GM23338 (cell line): Measurements from ENCODE around the gene KIRREL3. TPM values are rescaled to one million over a fixed set of nuclear protein-coding genes. Genes with fewer than 3 reads are reported as not detected.

Source experiments
- ATAC-seq: fragments of 200-7000 bp; cut with Tn5 transposase; 3 replicates; pipeline ENCODE4 v1.9.1; 2020
- DNase-seq: peaks from one replicate; pipeline ENCODE4 v3.0.0-alpha.2; 2015; ENCODE audit warnings: low spot score
- H2AFZ ChIP-seq: fragments of 200-600 bp; sonication (generic); 2 replicates; pipeline ENCODE4 v1.8.0; 2016; ENCODE audit warnings: antibody characterized with exemption, mild to moderate bottlenecking, moderate library complexity
- H3F3A ChIP-seq: fragments of 200-600 bp; sonication (generic); replicated peaks from 2 replicates; pipeline ENCODE4 v1.8.0; 2017; ENCODE audit warnings: antibody characterized with exemption, mixed run types, low read depth
- H3K27ac ChIP-seq: fragments of 200-600 bp; sonication (generic); 2 replicates; pipeline ENCODE4 v1.6.1; 2016; ENCODE audit warnings: low read depth
- H3K27me3 ChIP-seq: fragments of 200-600 bp; sonication (generic); 2 replicates; pipeline ENCODE4 v1.8.0; 2016; ENCODE audit warnings: mild to moderate bottlenecking, mixed run types, moderate library complexity; ENCODE audit not compliant: insufficient read depth
- H3K36me3 ChIP-seq: fragments of 200-600 bp; sonication (generic); 2 replicates; pipeline ENCODE4 v1.8.0; 2016; ENCODE audit warnings: mild to moderate bottlenecking; ENCODE audit not compliant: insufficient read depth
- H3K4me1 ChIP-seq: fragments of 200-600 bp; sonication (generic); 2 replicates; pipeline ENCODE4 v1.8.0; 2016; ENCODE audit warnings: mild to moderate bottlenecking, moderate library complexity; ENCODE audit not compliant: insufficient read depth
- H3K4me2 ChIP-seq: fragments of 200-600 bp; sonication (generic); 2 replicates; pipeline ENCODE4 v1.7.1; 2017; ENCODE audit warnings: mixed run types
- H3K4me3 ChIP-seq: fragments of 200-600 bp; sonication (generic); 2 replicates; pipeline ENCODE4 v1.6.1; 2016; ENCODE audit warnings: mixed run types
- H3K79me2 ChIP-seq: fragments of 200-600 bp; sonication (generic); replicated peaks from 2 replicates; pipeline ENCODE4 v1.8.0; 2017; ENCODE audit warnings: mild to moderate bottlenecking; ENCODE audit not compliant: insufficient read depth
- H3K9me2 ChIP-seq: fragments of 200-600 bp; sonication (generic); 2 replicates; pipeline ENCODE4 v1.8.0; 2017; ENCODE audit not compliant: insufficient read depth
- H4K20me1 ChIP-seq: fragments of 200-600 bp; sonication (generic); replicated peaks from 2 replicates; pipeline ENCODE4 v1.8.0; 2017; ENCODE audit warnings: mild to moderate bottlenecking; ENCODE audit not compliant: insufficient read depth
- H3K27ac Mint-ChIP-seq: 2 replicates; pipeline ENCODE4 v1.8.0; 2020; ENCODE audit warnings: inconsistent platforms, mild to moderate bottlenecking, moderate library complexity, mixed read lengths
- H3K27me3 Mint-ChIP-seq: 3 replicates; pipeline ENCODE4 v1.8.0; 2022; ENCODE audit warnings: low read depth, mild to moderate bottlenecking, moderate library complexity, mixed read lengths, inconsistent platforms; ENCODE audit not compliant: insufficient read depth, poor library complexity
- H3K36me3 Mint-ChIP-seq: 3 replicates; pipeline ENCODE4 v1.8.0; 2021; ENCODE audit warnings: low read depth, mild to moderate bottlenecking, inconsistent platforms, moderate library complexity, mixed read lengths
- H3K4me1 Mint-ChIP-seq: 3 replicates; pipeline ENCODE4 v1.8.0; 2020; ENCODE audit warnings: mild to moderate bottlenecking, inconsistent platforms, mixed read lengths
- H3K4me3 Mint-ChIP-seq: 3 replicates; pipeline ENCODE4 v1.8.0; 2021; ENCODE audit warnings: moderate library complexity, mild to moderate bottlenecking, inconsistent platforms, mixed read lengths
- H3K9me3 Mint-ChIP-seq: 3 replicates; pipeline ENCODE4 v1.8.0; 2020; ENCODE audit warnings: moderate library complexity, mild to moderate bottlenecking, inconsistent platforms, mixed read lengths
- CREB1 ChIP-seq: fragments of 250-450 bp; sonication (Bioruptor Pico); IDR thresholded peaks from 2 replicates; pipeline ENCODE4 v1.5.0; 2020; ENCODE audit warnings: low read depth, mild to moderate bottlenecking, moderate library complexity
- EZH2phosphoT487 ChIP-seq: fragments of 200-600 bp; sonication (generic); IDR thresholded peaks from one replicate; pipeline ENCODE4 v1.8.1; 2018; ENCODE audit warnings: antibody characterized with exemption; ENCODE audit not compliant: unreplicated experiment
- JUNB ChIP-seq: IDR thresholded peaks from one replicate; pipeline ENCODE4 v1.6.1; 2016; ENCODE audit warnings: antibody characterized with exemption; ENCODE audit not compliant: unreplicated experiment
- POLR2AphosphoS5 ChIP-seq: IDR thresholded peaks from 2 replicates; pipeline ENCODE4 v1.6.1; 2016; ENCODE audit warnings: antibody characterized with exemption, low read depth
- ZNF114 ChIP-seq: fragments of 250-450 bp; sonication (Bioruptor Pico); IDR thresholded peaks from 2 replicates; pipeline ENCODE4 v1.5.0; 2020; ENCODE audit warnings: mild to moderate bottlenecking, moderate library complexity
- ZNF331 ChIP-seq: fragments of 250-450 bp; sonication (Bioruptor Pico); IDR thresholded peaks from 2 replicates; pipeline ENCODE4 v1.5.0; 2020; ENCODE audit warnings: low read depth, mild to moderate bottlenecking, moderate library complexity
- polyA plus RNA-seq: library from polyadenylated mRNA; unstranded; fragments of >200 nt; fragmentation: Nextera tagmentation; extraction: Ambion mirVana; gene quantifications from 2 replicates; pipeline ENCODE4 v1.2.1, GENCODE V29; 2016
- total RNA-seq: library from RNA; depleted of rRNA; stranded (reverse); fragments of >200 nt; shearing (Covaris generic); gene quantifications from 2 replicates; pipeline ENCODE4 v1.2.3, GENCODE V29; 2014
- TF ChIP-seq, protein P1 (sequence below): IDR thresholded peaks from one replicate; pipeline ENCODE4 v1.6.1; 2018; ENCODE audit warnings: antibody characterized with exemption; ENCODE audit not compliant: unreplicated experiment
- TF ChIP-seq, protein P2 (sequence below), 2 experiments: fragments of 200-600 bp in 1 of 2; sonication (generic) in 1 of 2; conservative IDR thresholded peaks; 2 replicates each; pipeline versions ENCODE4 v1.5.1 to v1.6.1; 2016 to 2017; ENCODE audit warnings: antibody characterized with exemption in 2 of 2, low read depth in 2 of 2, mild to moderate bottlenecking in 2 of 2, moderate library complexity in 1 of 2
- TF ChIP-seq, protein P3 (sequence below): IDR thresholded peaks from 2 replicates; pipeline ENCODE4 v1.6.1; 2016; ENCODE audit warnings: antibody characterized with exemption

KIRREL3 gene
- total and polyA plus RNA-seq, 2 experiments from 2014 or later, result 0.13 to 1.5 TPM

DNA sequence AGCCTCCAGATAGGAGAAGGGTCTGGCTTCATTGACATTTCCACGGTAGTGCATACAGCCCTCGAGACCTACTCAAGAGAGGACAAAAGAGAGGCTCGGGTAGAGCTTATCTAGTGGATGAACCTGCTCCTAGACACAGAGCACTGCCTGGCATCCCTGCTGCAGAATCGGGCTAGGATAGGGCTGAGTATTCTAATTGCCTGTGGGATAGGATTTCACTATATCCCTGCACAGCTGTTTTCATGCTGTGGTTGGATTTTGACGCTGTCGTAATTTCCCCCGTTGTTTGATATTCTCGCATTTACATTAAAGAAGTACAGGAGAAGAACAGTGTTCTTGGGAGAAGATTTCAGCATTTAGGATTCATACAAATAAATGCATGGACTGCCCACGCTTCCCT lies 107.8 kb downstream of the KIRREL3 start:
- Mint-ChIP-seq H3K27me3 (peaks cover 4% of the 10 kb centered on the region), H3K9me3 (peaks cover 24% of the 10 kb centered on the region), H3K36me3 (peaks cover 9% of the 10 kb centered on the region; the same call in 1 of the 3 replicates), H3K27ac (no peak overlapping the region), H3K4me1 (peaks cover 40% of the 10 kb centered on the region), H3K4me3 (no peak overlapping the region)
- H3K4me2 ChIP-seq, result no peak overlapping the region
- no peaks in the 10 kb centered on the region for H3K27me3 ChIP-seq
- ATAC-seq, result peak; percentile 18
- H2AFZ ChIP-seq, result no peak overlapping the region
- H3K36me3 ChIP-seq, result no peaks in the 10 kb centered on the region; the same call in 1 of the 2 replicates
- H3K4me1 ChIP-seq, result peaks cover 30% of the 10 kb centered on the region
- DNase-seq, result no peak
- H3K4me3 ChIP-seq, result no peak overlapping the region
- no peaks in the 10 kb centered on the region for H4K20me1 ChIP-seq
- H3K79me2 ChIP-seq, result no peaks in the 10 kb centered on the region
- H3K27ac ChIP-seq, result no peak overlapping the region
- H3K9me2 ChIP-seq, result no peaks in the 10 kb centered on the region; the same call in 1 of the 2 replicates
- H3F3A ChIP-seq, result no peaks in the 10 kb centered on the region
- TF ChIP-seq, protein P1, sequence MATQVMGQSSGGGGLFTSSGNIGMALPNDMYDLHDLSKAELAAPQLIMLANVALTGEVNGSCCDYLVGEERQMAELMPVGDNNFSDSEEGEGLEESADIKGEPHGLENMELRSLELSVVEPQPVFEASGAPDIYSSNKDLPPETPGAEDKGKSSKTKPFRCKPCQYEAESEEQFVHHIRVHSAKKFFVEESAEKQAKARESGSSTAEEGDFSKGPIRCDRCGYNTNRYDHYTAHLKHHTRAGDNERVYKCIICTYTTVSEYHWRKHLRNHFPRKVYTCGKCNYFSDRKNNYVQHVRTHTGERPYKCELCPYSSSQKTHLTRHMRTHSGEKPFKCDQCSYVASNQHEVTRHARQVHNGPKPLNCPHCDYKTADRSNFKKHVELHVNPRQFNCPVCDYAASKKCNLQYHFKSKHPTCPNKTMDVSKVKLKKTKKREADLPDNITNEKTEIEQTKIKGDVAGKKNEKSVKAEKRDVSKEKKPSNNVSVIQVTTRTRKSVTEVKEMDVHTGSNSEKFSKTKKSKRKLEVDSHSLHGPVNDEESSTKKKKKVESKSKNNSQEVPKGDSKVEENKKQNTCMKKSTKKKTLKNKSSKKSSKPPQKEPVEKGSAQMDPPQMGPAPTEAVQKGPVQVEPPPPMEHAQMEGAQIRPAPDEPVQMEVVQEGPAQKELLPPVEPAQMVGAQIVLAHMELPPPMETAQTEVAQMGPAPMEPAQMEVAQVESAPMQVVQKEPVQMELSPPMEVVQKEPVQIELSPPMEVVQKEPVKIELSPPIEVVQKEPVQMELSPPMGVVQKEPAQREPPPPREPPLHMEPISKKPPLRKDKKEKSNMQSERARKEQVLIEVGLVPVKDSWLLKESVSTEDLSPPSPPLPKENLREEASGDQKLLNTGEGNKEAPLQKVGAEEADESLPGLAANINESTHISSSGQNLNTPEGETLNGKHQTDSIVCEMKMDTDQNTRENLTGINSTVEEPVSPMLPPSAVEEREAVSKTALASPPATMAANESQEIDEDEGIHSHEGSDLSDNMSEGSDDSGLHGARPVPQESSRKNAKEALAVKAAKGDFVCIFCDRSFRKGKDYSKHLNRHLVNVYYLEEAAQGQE, result no peak
- TF ChIP-seq ZNF114 (CRISPR knock-in tag) (no peak), JUNB (no peak), ZNF331 (CRISPR knock-in tag) (no peak), POLR2AphosphoS5 (no peak)
- TF ChIP-seq, protein P2, sequence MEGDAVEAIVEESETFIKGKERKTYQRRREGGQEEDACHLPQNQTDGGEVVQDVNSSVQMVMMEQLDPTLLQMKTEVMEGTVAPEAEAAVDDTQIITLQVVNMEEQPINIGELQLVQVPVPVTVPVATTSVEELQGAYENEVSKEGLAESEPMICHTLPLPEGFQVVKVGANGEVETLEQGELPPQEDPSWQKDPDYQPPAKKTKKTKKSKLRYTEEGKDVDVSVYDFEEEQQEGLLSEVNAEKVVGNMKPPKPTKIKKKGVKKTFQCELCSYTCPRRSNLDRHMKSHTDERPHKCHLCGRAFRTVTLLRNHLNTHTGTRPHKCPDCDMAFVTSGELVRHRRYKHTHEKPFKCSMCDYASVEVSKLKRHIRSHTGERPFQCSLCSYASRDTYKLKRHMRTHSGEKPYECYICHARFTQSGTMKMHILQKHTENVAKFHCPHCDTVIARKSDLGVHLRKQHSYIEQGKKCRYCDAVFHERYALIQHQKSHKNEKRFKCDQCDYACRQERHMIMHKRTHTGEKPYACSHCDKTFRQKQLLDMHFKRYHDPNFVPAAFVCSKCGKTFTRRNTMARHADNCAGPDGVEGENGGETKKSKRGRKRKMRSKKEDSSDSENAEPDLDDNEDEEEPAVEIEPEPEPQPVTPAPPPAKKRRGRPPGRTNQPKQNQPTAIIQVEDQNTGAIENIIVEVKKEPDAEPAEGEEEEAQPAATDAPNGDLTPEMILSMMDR (conservative IDR thresholded peaks at IDR 0.05; ENCODE audit: low read depth in 2 of 2), result no peak
- TF ChIP-seq, protein P3, sequence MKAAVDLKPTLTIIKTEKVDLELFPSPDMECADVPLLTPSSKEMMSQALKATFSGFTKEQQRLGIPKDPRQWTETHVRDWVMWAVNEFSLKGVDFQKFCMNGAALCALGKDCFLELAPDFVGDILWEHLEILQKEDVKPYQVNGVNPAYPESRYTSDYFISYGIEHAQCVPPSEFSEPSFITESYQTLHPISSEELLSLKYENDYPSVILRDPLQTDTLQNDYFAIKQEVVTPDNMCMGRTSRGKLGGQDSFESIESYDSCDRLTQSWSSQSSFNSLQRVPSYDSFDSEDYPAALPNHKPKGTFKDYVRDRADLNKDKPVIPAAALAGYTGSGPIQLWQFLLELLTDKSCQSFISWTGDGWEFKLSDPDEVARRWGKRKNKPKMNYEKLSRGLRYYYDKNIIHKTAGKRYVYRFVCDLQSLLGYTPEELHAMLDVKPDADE, result no peak

DNA sequence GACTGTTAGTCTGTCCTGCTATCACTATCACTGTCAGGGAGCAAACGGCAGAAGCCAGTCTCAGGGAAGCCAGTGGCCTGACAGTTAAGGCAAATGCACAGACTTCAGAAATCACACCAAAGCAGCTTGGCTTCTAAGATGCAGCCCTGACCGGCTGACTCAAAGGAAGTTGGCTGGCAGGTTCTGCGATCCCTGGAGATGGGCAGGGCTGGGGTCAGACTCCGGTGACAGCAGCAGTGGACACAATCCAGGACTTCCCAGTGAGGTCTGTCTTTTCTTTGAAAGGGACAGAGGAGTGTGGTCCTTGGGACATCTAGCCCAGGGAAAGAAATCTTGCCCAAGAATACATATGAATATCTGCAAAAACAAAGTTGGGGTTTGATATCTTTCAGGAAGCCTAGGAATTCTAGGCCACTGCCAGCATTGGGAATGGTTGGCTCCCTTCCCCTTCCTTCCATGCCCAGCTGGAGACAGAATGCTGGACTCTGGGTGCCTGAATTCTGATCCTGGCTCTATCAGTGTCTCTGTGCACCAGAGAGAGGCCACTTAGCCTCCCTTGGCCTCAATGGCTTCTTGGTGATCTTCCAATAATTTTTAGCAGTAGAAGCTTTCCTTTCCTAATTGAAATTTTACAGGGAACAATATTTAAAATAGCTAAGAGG lies 108.9 kb downstream of the KIRREL3 start:
- Histone ChIP-seq H3K79me2 (no peaks in the 10 kb centered on the region), H3F3A (no peaks in the 10 kb centered on the region), H3K36me3 (no peaks in the 10 kb centered on the region; the same call in 1 of the 2 replicates), H4K20me1 (no peaks in the 10 kb centered on the region), H3K4me1 (peaks cover 30% of the 10 kb centered on the region), H3K27ac (no peak overlapping the region), H3K4me3 (no peak overlapping the region), H2AFZ (no peak overlapping the region), H3K4me2 (no peak overlapping the region), H3K9me2 (peaks cover 7% of the 10 kb centered on the region; the same call in 1 of the 2 replicates), H3K27me3 (no peaks in the 10 kb centered on the region)
- no peak overlapping the region for H3K27ac Mint-ChIP-seq
- H3K27me3 Mint-ChIP-seq, result peaks cover 4% of the 10 kb centered on the region
- H3K4me1 Mint-ChIP-seq, result peaks cover 44% of the 10 kb centered on the region
- peaks cover 5% of the 10 kb centered on the region; the same call in 1 of the 3 replicates for H3K36me3 Mint-ChIP-seq
- H3K9me3 Mint-ChIP-seq, result peaks cover 20% of the 10 kb centered on the region
- DNase-seq (no peak), ATAC-seq (no peak)
- H3K4me3 Mint-ChIP-seq, result no peak overlapping the region
- no peak for TF ChIP-seq EZH2phosphoT487
- TF ChIP-seq, protein P1, result no peak
- no peak for TF ChIP-seq ZNF331 (CRISPR knock-in tag)
- TF ChIP-seq, protein P2 (conservative IDR thresholded peaks at IDR 0.05; ENCODE audit: low read depth in 2 of 2), result no peak
- no peak for TF ChIP-seq JUNB
- TF ChIP-seq CREB1 (CRISPR knock-in tag), result no peak
